ENCODE results near the gene CHPT1. TPM values are rescaled to one million over a fixed set of nuclear protein-coding genes. Genes with fewer than 3 reads are reported as not detected.
A peak's percentile ranks its signal among the peaks of the same experiment; 100 is the strongest.

CHPT1 gene
- total and polyA plus RNA-seq, 2 of the 13 experiments (the other 11 are each of a cell fraction or from before 2014, with no cell fraction given), result 117 to 178 TPM

DNA sequence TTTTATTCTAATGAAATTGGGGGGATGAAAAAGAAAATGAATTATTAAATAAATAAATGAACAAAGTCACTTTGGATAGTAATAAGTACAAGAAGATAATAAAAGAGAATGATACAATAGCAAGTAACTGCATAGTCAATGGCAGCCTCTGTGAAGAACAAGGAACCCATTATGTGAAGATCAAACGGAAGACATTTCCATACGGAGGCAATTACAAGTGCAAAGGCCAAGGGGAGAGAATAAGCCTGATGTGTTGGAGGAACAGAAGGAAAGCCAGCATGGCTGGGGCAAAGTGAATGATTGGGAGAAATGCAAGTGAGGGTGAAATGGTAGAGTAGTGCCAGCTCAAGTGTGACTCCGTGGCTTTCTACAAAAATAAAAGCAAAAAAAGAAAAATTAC is 43.9 kb upstream of the CHPT1 start (continued):
- TF ChIP-seq ARID4A (CRISPR knock-in tag; IDR thresholded peaks at IDR 0.05; ENCODE audit: borderline replicate concordance) (no peak), HMG20A (CRISPR knock-in tag; IDR thresholded peaks at IDR 0.05; ENCODE audit: borderline replicate concordance) (peak; percentile 73; the same call in 1 of the 2 replicates), ZNF564 (CRISPR knock-in tag; IDR thresholded peaks at IDR 0.05) (no peak), RXRB (CRISPR knock-in tag; IDR thresholded peaks at IDR 0.05; ENCODE audit: borderline replicate concordance) (peak; percentile 36; the same call in 1 of the 2 replicates), SOX6 (IDR thresholded peaks at IDR 0.05) (no peak), SOX6 (CRISPR knock-in tag; IDR thresholded peaks at IDR 0.05) (peak; percentile 79), SALL1 (CRISPR knock-in tag; IDR thresholded peaks at IDR 0.05) (peak; percentile 48; the same call in 1 of the 2 replicates), NR2C2 (CRISPR knock-in tag; IDR thresholded peaks at IDR 0.05; ENCODE audit: borderline replicate concordance) (peak; percentile 48; the same call in 1 of the 2 replicates), DNMT3B (CRISPR knock-in tag; conservative IDR thresholded peaks at IDR 0.05) (no peak), POGZ (CRISPR knock-in tag; IDR thresholded peaks at IDR 0.05) (peak; percentile 71; the same call in 1 of the 2 replicates), ZNF503 (CRISPR knock-in tag; IDR thresholded peaks at IDR 0.05) (no peak), ZNF512 (CRISPR knock-in tag; IDR thresholded peaks at IDR 0.05) (no peak), ZNF737 (CRISPR knock-in tag; IDR thresholded peaks at IDR 0.05; ENCODE audit: borderline replicate concordance) (no peak)
- TF ChIP-seq, protein P1, sequence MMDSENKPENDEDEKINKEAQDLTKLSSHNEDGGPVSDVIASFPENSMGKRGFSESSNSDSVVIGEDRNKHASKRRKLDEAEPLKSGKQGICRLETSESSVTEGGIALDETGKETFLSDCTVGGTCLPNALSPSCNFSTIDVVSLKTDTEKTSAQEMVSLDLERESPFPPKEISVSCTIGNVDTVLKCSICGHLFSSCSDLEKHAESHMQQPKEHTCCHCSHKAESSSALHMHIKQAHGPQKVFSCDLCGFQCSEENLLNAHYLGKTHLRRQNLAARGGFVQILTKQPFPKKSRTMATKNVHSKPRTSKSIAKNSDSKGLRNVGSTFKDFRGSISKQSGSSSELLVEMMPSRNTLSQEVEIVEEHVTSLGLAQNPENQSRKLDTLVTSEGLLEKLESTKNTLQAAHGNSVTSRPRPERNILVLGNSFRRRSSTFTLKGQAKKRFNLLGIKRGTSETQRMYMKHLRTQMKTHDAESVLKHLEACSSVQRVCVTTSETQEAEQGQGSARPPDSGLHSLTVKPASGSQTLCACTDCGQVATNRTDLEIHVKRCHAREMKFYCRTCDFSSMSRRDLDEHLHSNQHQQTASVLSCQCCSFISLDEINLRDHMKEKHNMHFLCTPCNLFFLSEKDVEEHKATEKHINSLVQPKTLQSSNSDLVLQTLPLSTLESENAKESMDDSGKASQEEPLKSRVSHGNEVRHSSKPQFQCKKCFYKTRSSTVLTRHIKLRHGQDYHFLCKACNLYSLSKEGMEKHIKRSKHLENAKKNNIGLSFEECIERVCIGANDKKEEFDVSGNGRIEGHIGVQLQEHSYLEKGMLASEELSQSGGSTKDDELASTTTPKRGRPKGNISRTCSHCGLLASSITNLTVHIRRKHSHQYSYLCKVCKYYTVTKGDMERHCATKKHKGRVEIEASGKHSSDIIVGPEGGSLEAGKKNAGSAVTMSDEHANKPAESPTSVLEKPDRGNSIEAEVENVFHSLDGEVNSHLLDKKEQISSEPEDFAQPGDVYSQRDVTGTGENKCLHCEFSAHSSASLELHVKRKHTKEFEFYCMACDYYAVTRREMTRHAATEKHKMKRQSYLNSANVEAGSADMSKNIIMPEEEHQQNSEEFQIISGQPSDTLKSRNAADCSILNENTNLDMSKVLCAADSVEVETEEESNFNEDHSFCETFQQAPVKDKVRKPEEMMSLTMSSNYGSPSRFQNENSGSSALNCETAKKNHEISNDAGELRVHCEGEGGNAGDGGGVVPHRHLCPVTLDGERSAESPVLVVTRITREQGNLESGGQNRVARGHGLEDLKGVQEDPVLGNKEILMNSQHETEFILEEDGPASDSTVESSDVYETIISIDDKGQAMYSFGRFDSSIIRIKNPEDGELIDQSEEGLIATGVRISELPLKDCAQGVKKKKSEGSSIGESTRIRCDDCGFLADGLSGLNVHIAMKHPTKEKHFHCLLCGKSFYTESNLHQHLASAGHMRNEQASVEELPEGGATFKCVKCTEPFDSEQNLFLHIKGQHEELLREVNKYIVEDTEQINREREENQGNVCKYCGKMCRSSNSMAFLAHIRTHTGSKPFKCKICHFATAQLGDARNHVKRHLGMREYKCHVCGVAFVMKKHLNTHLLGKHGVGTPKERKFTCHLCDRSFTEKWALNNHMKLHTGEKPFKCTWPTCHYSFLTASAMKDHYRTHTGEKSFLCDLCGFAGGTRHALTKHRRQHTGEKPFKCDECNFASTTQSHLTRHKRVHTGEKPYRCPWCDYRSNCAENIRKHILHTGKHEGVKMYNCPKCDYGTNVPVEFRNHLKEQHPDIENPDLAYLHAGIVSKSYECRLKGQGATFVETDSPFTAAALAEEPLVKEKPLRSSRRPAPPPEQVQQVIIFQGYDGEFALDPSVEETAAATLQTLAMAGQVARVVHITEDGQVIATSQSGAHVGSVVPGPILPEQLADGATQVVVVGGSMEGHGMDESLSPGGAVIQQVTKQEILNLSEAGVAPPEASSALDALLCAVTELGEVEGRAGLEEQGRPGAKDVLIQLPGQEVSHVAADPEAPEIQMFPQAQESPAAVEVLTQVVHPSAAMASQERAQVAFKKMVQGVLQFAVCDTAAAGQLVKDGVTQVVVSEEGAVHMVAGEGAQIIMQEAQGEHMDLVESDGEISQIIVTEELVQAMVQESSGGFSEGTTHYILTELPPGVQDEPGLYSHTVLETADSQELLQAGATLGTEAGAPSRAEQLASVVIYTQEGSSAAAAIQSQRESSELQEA (CRISPR knock-in tag; IDR thresholded peaks at IDR 0.05; ENCODE audit: not compliant biosample characterization), result no peak
